ENCODE results near the gene GABBR1. TPM values are rescaled to one million over a fixed set of nuclear protein-coding genes. Genes with fewer than 3 reads are reported as not detected.

GABBR1 gene
- polyA plus RNA-seq, 1 donor from 2014 or later = 108 TPM

DNA sequence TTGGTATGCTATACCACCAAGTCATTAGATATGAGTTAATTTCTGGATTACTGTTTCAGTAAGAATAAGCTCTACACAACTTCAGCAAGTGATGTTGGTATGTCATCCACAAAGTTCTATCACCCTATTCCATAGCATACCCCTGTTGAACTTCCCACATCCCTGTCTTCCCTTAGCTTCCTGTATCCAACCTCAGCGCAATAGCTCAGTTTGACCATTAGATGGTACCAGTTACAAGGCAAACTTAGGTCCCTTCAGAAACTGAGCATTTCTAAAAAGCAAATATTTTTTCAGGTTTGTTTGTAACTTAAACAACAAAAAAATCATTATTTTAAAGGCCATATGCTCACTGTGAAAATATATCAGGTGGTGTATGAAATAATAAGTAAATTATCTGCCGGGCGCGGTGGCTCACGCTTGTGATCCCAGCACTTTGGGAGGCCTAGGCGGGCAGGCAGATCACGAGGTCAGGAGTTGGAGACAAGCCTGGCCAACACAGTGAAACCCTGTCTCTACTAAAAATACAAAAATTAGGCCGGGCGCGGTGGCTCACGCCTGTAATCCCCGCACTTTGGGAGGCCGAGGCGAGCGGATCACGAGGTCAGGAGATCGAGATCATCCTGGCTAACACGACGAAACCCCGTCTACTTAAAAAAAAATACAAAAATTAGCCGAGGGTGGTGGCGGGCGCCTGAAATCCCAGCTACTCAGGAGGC, 15.1 kb upstream of the GABBR1 start:
- H3K79me2 ChIP-seq (replicated peaks; ENCODE audit: insufficient read depth, low read length) = no peaks in the 10 kb centered on the region
- TF ChIP-seq SMC3 (conservative IDR thresholded peaks at IDR 0.05; ENCODE audit: poor library complexity) (peak; percentile 73), TAF1 (IDR thresholded peaks at IDR 0.05; ENCODE audit: low read depth) (no peak), RAD21 (conservative IDR thresholded peaks at IDR 0.05) (peak; percentile 81)
- TF ChIP-seq, protein P1, sequence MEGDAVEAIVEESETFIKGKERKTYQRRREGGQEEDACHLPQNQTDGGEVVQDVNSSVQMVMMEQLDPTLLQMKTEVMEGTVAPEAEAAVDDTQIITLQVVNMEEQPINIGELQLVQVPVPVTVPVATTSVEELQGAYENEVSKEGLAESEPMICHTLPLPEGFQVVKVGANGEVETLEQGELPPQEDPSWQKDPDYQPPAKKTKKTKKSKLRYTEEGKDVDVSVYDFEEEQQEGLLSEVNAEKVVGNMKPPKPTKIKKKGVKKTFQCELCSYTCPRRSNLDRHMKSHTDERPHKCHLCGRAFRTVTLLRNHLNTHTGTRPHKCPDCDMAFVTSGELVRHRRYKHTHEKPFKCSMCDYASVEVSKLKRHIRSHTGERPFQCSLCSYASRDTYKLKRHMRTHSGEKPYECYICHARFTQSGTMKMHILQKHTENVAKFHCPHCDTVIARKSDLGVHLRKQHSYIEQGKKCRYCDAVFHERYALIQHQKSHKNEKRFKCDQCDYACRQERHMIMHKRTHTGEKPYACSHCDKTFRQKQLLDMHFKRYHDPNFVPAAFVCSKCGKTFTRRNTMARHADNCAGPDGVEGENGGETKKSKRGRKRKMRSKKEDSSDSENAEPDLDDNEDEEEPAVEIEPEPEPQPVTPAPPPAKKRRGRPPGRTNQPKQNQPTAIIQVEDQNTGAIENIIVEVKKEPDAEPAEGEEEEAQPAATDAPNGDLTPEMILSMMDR (IDR thresholded peaks at IDR 0.05; ENCODE audit: poor library complexity, severe bottlenecking) = peak; percentile 77
- H2AFZ ChIP-seq (ENCODE audit: low read depth, low read length) = no peak overlapping the region
- H3K27me3 ChIP-seq (ENCODE audit: insufficient read depth, low read depth, low read length) = no peaks in the 10 kb centered on the region
- no peak overlapping the region for H3K27ac ChIP-seq (ENCODE audit: low read length)
- H3K4me3 ChIP-seq (ENCODE audit: low read length) = no peak overlapping the region
- H3K9me3 ChIP-seq (ENCODE audit: low read length) = no peaks in the 10 kb centered on the region
- H3K36me3 ChIP-seq (ENCODE audit: insufficient read depth, low read length) = no peaks in the 10 kb centered on the region
- no peaks in the 10 kb centered on the region for H3F3A ChIP-seq (ENCODE audit: insufficient read depth, low read length, poor library complexity, severe bottlenecking)
- no peaks in the 10 kb centered on the region for H4K20me1 ChIP-seq (ENCODE audit: insufficient read depth)
- H3K9me2 ChIP-seq (ENCODE audit: insufficient read depth, low read length) = no peaks in the 10 kb centered on the region
- no peak overlapping the region for H3K9ac ChIP-seq (ENCODE audit: low read length)
- H3K4me2 ChIP-seq (ENCODE audit: low read length) = no peak overlapping the region

DNA sequence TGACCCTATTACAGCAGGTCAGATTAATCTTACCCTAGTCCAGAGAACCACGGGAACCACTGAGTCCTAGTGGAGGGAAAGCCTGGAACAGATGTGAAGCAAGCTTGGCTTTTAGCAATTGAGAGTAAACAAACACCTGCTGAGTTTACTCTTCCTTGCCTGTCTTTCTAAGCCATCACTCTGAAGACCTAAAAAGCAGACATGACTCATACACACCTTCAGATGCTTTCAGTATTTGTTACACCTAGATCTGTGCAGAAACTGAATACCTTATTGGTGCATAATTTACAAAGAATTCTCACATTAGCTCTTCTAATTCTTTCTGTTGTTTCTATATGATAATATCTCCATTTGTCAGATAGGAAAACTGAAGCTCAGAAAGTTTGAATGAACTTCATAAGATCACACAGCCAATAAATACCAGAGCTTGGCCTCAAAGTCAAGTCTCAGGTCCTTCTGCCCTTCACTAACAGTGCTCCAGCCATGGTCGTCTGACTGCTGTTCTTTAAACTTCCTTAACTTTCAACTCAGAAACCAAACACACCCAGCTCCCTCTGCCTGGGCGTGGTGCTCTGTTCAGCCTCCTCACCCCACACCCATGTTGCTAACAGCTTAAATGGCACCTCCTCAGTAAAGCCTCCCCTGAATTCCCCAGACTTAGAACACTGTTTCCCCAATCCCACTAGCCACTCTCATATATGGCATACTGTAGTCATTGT, 8.6 kb upstream of the GABBR1 start:
- Histone ChIP-seq H2AFZ (ENCODE audit: low read depth, low read length) (no peak overlapping the region), H3K4me2 (ENCODE audit: low read length) (no peak overlapping the region), H3K36me3 (ENCODE audit: insufficient read depth, low read length) (no peaks in the 10 kb centered on the region), H3K9me3 (ENCODE audit: low read length) (no peaks in the 10 kb centered on the region), H3K79me2 (replicated peaks; ENCODE audit: insufficient read depth, low read length) (no peaks in the 10 kb centered on the region), H4K20me1 (ENCODE audit: insufficient read depth) (no peaks in the 10 kb centered on the region), H3F3A (ENCODE audit: insufficient read depth, low read length, poor library complexity, severe bottlenecking) (no peaks in the 10 kb centered on the region), H3K27me3 (ENCODE audit: insufficient read depth, low read depth, low read length) (no peaks in the 10 kb centered on the region), H3K4me3 (ENCODE audit: low read length) (no peak overlapping the region), H3K27ac (ENCODE audit: low read length) (no peak overlapping the region), H3K9me2 (ENCODE audit: insufficient read depth, low read length) (no peaks in the 10 kb centered on the region), H3K9ac (ENCODE audit: low read length) (no peak overlapping the region)
- no peak for TF ChIP-seq RAD21 (conservative IDR thresholded peaks at IDR 0.05)
- no peak for TF ChIP-seq EP300 (conservative IDR thresholded peaks at IDR 0.05; ENCODE audit: poor library complexity, severe bottlenecking)
- TF ChIP-seq SMC3 (conservative IDR thresholded peaks at IDR 0.05; ENCODE audit: poor library complexity) = no peak
- no peak for TF ChIP-seq POLR2AphosphoS5 (IDR thresholded peaks at IDR 0.05)
- no peak for TF ChIP-seq EZH2 (IDR thresholded peaks at IDR 0.05; ENCODE audit: borderline replicate concordance, insufficient read depth, low read length, poor library complexity, severe bottlenecking)
- no peak for TF ChIP-seq MXI1 (conservative IDR thresholded peaks at IDR 0.05; ENCODE audit: poor library complexity, severe bottlenecking)
- TF ChIP-seq, protein P1 (IDR thresholded peaks at IDR 0.05; ENCODE audit: poor library complexity, severe bottlenecking) = no peak
- TF ChIP-seq TAF1 (IDR thresholded peaks at IDR 0.05; ENCODE audit: low read depth) = no peak
- TF ChIP-seq, protein P2, sequence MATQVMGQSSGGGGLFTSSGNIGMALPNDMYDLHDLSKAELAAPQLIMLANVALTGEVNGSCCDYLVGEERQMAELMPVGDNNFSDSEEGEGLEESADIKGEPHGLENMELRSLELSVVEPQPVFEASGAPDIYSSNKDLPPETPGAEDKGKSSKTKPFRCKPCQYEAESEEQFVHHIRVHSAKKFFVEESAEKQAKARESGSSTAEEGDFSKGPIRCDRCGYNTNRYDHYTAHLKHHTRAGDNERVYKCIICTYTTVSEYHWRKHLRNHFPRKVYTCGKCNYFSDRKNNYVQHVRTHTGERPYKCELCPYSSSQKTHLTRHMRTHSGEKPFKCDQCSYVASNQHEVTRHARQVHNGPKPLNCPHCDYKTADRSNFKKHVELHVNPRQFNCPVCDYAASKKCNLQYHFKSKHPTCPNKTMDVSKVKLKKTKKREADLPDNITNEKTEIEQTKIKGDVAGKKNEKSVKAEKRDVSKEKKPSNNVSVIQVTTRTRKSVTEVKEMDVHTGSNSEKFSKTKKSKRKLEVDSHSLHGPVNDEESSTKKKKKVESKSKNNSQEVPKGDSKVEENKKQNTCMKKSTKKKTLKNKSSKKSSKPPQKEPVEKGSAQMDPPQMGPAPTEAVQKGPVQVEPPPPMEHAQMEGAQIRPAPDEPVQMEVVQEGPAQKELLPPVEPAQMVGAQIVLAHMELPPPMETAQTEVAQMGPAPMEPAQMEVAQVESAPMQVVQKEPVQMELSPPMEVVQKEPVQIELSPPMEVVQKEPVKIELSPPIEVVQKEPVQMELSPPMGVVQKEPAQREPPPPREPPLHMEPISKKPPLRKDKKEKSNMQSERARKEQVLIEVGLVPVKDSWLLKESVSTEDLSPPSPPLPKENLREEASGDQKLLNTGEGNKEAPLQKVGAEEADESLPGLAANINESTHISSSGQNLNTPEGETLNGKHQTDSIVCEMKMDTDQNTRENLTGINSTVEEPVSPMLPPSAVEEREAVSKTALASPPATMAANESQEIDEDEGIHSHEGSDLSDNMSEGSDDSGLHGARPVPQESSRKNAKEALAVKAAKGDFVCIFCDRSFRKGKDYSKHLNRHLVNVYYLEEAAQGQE (IDR thresholded peaks at IDR 0.05; ENCODE audit: borderline replicate concordance) = no peak
